BJ (cell line): ENCODE data around the gene ARPP21. TPM values are rescaled to one million over a fixed set of nuclear protein-coding genes. Genes with fewer than 3 reads are reported as not detected.

Source experiments
- CTCF ChIA-PET: fragments of 350-600 bp; formaldehyde crosslinking; extraction: SDS; loops from one replicate; lab custom pipeline; 2021; ENCODE audit warnings: antibody characterized with exemption, inconsistent platforms; lab: Yijun Ruan, JAX
- POLR2A ChIA-PET: fragments of 300-600 bp; sonication (Branson Sonifier 250); formaldehyde crosslinking; extraction: SDS; loops from one replicate; lab custom pipeline; 2021; ENCODE audit warnings: antibody characterized with exemption; lab: Charles Lee
- DNase-seq: peaks from one replicate; pipeline ENCODE4 v3.0.0-alpha.2; 2011; ENCODE audit warnings: low read depth
- H3K27me3 ChIP-seq: 2 replicates; pipeline ENCODE4 v1.6.0; 2011; ENCODE audit warnings: low read length; ENCODE audit not compliant: control insufficient read depth, insufficient read depth
- H3K36me3 ChIP-seq: 2 replicates; pipeline ENCODE4 v1.5.1; 2011; ENCODE audit warnings: low read length; ENCODE audit not compliant: control insufficient read depth, insufficient read depth
- H3K4me3 ChIP-seq: 2 replicates; pipeline ENCODE4 v1.5.1; 2011; ENCODE audit warnings: low read depth, mild to moderate bottlenecking, control low read depth, low read length
- CTCF ChIP-seq: IDR thresholded peaks from 2 replicates; pipeline ENCODE4 v1.5.1; 2011; ENCODE audit warnings: low read depth, mild to moderate bottlenecking, control low read depth, inconsistent platforms, low read length, moderate library complexity; ENCODE audit not compliant: insufficient read depth
- polyA plus RNA-seq: library from polyadenylated mRNA; depleted of rRNA; stranded (reverse); fragments of >200 nt; gene quantifications from 2 replicates; pipeline ENCODE4 v1.2.3, GENCODE V29; 2011

ARPP21 gene
- polyA plus RNA-seq, 1 experiment = not detected

- no peak for TF ChIP-seq CTCF
- ChIA-PET POLR2A (no interaction called here), CTCF (no interaction called here)
- Histone ChIP-seq H3K27me3 (no peaks in the 10 kb centered on the region), H3K4me3 (no peak overlapping the region), H3K36me3 (no peaks in the 10 kb centered on the region)
- DNase-seq = no peak
Observed at GRCh38 chr3:35737080-35737479, 97.8 kb downstream of the ARPP21 start.

GRCh38 chr3:35737527-35737926, 98.2 kb downstream of the ARPP21 start:
- H3K36me3 ChIP-seq = no peaks in the 10 kb centered on the region

GRCh38 chr3:35737934-35738706, 98.8 kb downstream of the ARPP21 start:
- H3K36me3 ChIP-seq = no peaks in the 10 kb centered on the region
- H3K27me3 ChIP-seq = no peaks in the 10 kb centered on the region
- ChIA-PET CTCF (no interaction called here), POLR2A (no interaction called here)
- no peak for TF ChIP-seq CTCF
- DNase-seq = no peak
- H3K4me3 ChIP-seq = no peak overlapping the region

More at GRCh38 chr3:35737527-35737926, 98.2 kb downstream of the ARPP21 start:
- POLR2A ChIA-PET = no interaction called here
- CTCF ChIA-PET = no interaction called here
- Histone ChIP-seq H3K4me3 (no peak overlapping the region), H3K27me3 (no peaks in the 10 kb centered on the region)
- TF ChIP-seq CTCF = no peak
- DNase-seq = no peak

GRCh38 chr3:35739181-35739809, 100.0 kb downstream of the ARPP21 start:
- DNase-seq = no peak
- CTCF ChIA-PET = no interaction called here

More at GRCh38 chr3:35739181-35739809, 100.0 kb downstream of the ARPP21 start:
- Histone ChIP-seq H3K27me3 (no peaks in the 10 kb centered on the region), H3K4me3 (no peak overlapping the region), H3K36me3 (no peaks in the 10 kb centered on the region)
- TF ChIP-seq CTCF = no peak
- POLR2A ChIA-PET = interaction anchor here (0.6 kb wide), 1 partner anchor 10 kb away, joined by 6 read pairs; no protein-coding TSS in a partner anchor
